ENCODE results near the gene NPY4R.
"Not testable (repeated sequence)": the region's sequence is repeated elsewhere in the genome, so short reads cannot be mapped to it uniquely, and the experiment has no call there.

Gene NPY4R, protein sequence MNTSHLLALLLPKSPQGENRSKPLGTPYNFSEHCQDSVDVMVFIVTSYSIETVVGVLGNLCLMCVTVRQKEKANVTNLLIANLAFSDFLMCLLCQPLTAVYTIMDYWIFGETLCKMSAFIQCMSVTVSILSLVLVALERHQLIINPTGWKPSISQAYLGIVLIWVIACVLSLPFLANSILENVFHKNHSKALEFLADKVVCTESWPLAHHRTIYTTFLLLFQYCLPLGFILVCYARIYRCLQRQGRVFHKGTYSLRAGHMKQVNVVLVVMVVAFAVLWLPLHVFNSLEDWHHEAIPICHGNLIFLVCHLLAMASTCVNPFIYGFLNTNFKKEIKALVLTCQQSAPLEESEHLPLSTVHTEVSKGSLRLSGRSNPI

DNA sequence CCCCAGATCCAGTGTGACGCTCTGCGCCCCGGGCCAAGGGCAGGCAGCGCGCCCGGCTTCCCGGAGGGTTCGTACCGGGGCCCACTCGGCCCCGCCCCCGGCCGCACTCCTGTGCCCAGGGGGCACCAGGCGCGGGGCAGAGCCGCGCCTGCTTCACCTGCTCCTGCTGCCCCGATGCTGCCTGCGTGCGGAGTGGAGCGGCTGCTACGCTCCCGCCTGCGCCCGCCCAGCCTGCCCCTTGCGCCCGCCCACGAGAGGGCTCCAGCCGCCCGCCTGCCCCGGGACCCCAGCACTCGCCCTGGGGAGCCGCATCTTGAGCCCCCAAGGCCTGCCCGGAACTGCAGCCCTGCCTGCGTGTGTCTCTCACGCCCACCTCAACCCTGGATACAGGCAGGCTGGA lies at the start of gene NPY4R:
Gene NPY4R (minus strand): TSS at position 194 of the 400 bp plus-strand sequence. CDS start 3,323 bp downstream, outside the sequence.
- not testable (repeated sequence) for DNase-seq

- no peak for DNase-seq
These were observed 49.6 kb upstream of the NPY4R start for GRCh38 chr10:46515366-46515765.

DNA sequence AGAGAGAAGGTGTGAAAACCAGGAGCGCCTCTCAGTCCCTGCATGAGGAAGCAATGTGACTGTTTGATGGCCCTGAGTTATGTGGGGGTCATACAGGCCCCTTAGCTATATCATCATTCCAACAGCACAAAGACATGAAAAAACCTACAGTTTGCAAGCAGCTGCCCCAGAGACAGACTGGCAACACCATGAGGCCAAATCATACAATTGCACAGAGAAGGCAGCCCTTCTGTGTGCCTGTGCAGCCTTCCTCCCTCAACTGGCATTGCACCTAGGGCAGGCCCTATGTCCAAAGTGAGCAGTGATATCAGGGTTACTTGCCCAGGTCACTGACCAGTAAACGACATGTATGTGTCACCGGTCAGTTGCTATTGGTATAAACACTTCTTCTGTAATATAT lies 49.1 kb upstream of the NPY4R start:
- no peak for DNase-seq

GRCh38 chr10:46514431-46514861 lies 48.7 kb upstream of the NPY4R start:
- no peak for DNase-seq

- DNase-seq: not testable (repeated sequence)
These were observed 47.6 kb upstream of the NPY4R start for GRCh38 chr10:46513333-46513732.

DNA sequence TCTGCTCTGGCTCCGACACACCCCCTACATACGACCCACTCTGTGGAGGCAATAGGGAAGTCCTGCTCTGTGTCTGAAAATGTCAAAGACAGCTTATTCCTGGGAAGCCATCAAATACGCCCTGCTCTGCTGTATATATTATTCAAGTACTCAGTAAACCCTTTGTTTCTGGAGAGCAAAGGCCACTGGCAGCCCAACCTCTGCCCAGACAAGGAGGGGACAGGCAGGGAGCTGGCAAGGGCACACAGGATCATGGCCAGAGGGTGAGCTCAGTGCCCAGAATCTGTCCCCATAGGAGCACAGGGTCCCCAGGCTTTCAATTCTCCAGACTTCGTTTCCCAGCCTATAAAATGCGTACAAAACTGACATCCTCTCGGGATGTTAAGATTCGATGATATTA lies 47.0 kb upstream of the NPY4R start:
- not testable (repeated sequence) for DNase-seq

- DNase-seq: not testable (repeated sequence)
These were observed 46.2 kb upstream of the NPY4R start for GRCh38 chr10:46512002-46512401.

GRCh38 chr10:46499990-46500389 lies 34.2 kb upstream of the NPY4R start:
- DNase-seq: not testable (repeated sequence)

- DNase-seq: not testable (repeated sequence)
These were observed 33.4 kb upstream of the NPY4R start for GRCh38 chr10:46498985-46499703.

DNA sequence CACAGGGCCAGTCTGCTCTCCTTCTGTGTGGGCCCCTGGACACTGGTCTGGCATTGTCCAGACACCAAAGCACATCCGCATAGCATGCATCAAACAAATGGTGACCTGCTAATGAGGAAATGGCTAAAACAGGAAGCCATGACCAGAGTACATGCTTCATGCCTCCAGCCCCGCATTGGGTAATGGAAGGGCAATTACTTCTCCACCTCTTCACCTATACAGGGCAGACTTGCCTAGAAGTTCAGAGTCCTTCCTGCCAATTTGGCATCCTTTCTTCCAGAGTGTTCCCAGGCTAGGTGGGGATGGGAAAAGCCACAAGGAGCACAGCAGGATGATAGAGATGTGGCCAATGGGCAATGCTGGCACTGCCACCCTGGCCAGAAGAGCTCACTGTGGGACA lies 32.1 kb upstream of the NPY4R start:
- DNase-seq: not testable (repeated sequence)

DNA sequence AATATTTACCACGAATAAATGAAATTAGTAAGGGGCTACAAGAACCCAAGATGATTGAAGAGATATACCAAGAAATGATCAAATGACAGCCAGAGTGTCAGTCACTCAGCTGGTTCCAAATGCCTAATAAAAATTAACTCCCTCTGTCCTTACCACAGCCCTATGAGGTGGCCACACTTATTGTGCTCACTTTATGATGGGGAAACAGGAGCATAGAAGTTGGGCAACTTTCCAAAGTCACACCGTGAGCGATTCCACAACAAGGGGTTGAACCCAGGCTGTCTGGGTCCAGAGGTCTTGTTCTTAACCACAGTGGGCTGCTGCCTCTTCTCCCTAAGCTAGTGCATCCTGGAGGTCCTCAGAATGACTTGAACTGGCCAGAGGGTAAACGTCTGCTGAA lies 31.6 kb upstream of the NPY4R start:
- not testable (repeated sequence) for DNase-seq

DNA sequence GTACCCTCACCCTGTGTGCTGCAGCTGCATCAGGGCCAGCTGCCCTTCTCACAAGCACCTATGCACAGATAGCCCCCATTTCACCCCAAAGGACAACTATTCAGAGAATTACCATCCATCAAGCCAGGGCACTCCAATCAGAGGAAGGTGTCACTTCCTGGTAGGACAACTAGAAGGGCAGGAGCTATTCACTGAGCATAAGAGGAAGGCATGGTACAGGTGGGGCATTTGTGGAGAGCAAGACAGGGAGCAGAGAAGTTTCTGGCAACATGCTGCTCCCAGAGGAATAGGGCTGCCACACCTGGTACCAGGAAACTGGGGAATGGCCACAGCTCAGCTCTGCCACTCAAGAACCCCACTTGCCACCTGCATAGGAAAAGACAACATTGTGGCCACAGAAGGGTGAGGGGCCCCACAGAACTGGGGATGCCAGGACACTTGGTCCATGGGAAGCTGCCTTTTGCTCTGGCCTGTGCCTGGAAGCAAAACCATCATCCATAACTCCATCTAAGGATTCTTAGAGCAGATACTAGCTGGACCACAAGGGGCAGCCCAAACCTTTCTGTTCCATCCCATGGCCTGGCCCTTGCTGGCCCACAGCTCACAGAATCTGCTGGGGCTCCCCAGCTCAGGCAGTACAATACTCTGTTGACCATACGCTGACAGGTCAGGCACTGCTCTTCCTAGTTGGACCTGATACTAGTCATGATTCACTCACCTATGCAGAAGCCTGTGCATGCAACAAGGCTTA lies 25.8 kb upstream of the NPY4R start:
- DNase-seq: not testable (repeated sequence)

DNA sequence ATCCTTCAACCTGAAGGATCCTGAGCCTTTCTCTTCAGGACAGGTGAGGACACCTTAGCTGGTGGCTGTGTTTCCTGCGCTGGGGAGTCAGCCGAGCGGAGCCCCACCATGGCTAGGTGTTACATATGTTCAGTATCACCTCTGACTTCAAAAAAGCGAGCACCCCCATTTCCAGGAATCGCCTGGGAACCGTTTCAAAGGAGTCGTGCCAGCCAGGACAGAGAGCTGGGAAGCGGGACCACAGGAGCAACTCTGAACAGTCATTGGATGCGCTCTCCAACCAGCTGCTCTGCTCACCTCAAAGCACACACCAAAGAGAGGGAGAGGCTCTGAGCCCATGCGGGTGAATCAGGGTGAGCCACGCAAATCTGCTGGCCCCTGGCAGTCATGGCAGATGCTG lies 24.5 kb upstream of the NPY4R start:
- not testable (repeated sequence) for DNase-seq

DNA sequence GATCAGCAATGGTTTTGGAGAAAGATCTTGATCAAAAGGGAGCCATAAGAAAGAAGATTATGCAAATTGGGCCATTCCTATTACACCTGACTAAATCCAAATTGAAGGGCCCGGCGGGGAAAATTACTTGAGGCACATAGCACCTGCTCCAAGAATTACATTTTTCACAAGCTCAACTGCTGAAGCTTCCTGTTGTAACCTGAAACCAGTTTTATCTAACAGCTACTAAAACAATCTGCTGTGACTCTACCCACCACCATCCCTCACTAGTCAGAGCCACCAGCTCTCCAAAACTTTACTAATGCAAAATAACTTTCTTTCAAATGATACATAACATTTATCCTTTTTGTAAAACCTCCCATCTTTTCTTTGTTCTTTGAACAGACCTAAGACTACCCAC lies 20.7 kb upstream of the NPY4R start:
- DNase-seq: not testable (repeated sequence)

DNA sequence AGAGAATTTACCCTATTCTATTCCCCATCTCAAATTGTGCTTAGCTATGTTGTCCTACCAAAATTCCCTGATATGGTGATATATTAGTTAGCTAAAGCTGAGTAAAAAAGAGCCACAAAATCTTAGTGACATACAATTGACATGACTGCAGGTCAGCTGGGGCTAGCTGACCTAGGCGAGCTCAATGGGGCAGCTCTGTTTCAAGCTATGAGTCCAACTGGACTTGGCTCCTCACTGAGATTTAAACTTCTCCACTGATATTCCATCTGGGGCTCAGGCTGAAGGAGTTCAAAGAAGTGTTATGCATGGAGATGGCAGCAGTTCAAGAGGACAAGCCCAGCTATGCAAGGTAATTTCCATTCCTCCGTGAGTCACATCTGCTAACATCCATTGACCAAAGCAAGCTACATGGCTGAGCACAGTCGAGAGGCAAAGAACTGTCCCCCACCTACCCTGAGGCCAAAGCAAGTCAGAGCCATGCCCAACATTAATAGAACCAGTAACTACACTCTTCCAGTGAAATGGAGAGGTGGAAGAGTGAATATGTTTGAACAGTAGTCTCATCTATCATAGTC lies 9.1 kb upstream of the NPY4R start:
- DNase-seq: not testable (repeated sequence)

DNA sequence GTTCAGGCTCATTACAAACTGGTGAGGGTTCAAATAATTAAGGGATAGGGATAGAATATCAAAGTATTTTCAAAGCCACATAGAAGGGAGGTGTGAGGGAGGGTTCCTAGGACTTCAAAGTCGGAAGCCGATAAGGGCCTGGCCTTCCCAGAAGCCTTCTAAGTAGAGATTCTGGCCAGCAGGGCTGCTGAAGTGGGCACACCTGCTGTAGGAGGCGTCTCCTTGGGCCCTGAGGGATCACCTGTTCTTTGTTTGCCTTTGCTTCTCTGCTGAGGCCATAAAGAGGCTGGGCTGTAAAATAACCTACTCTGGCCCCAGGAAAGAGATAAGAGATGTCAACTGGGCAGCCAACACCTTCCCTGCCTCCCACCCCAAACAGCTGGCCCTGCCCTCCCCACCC lies 8.0 kb upstream of the NPY4R start:
- not testable (repeated sequence) for DNase-seq

DNA sequence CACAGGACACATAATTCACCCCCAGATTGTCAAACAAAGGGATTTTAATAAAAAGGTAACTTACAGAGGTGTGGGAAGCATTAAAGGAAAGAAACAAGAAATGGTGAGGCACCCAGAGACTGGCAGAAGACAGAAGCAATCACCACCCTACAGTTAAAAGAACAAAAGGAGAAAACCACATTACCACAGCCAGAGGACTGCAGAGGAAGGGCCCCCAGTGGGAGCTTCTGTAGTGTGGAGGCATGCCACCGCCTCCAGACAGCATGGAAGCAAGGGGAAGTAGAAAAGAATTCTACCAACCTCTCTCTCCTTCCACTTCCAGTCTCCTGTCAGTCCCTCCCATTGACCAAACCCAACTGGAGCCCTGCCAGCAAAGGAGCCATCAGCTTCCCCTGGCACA lies 4.4 kb upstream of the NPY4R start:
- not testable (repeated sequence) for DNase-seq

DNA sequence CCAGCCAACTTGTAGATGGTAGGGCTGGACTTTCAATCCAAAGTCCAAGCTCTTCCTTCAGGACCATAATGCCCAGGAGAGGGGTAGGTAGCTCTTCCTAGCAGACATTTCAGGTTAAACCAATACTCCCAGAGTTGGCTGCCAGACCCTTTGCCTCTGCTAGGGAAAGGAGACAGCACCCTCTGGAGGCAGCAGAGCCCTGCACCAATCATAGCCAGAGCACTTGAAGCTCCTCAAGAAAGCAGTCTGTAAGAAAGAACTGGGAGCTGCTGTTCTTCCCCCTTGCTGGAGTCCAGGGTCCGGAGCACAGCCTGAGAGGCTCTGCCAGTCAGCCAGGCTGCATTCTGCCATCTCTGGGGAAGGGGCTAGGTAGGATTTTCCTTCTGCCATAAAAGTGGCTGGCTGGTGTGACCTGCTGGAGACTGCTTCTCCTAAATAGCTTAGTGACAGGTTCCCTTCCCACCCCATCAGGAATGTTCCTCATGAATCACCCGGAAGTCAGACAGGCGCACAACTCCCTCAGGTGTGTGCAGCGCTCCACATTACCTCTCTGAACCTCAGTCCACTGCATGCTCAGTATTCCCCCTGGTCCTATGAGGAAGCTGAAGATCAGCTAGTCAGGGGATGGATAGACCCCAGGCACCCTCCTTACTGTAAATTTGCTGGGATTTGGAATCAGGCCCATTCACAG lies 2.5 kb upstream of the NPY4R start:
- not testable (repeated sequence) for DNase-seq

DNA sequence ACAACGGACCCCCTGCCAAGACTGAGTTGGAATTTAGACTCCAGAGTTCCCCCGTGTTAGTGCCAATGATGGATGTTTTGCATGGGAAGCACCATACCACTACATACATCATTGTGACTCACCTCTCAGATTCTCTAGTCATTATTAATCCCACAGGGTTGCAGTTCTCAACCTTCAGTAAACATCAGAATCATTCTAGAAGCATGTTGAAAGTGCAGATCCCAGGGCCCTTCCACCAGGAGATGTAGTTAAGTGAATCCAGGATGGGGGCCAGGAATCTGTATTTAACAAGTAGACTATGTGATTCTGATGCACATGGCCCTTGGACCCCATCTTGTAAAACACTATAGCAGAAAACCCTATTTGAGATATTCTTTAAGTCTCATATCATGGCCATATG lies 2.1 kb downstream of the NPY4R start:
- not testable (repeated sequence) for DNase-seq

DNA sequence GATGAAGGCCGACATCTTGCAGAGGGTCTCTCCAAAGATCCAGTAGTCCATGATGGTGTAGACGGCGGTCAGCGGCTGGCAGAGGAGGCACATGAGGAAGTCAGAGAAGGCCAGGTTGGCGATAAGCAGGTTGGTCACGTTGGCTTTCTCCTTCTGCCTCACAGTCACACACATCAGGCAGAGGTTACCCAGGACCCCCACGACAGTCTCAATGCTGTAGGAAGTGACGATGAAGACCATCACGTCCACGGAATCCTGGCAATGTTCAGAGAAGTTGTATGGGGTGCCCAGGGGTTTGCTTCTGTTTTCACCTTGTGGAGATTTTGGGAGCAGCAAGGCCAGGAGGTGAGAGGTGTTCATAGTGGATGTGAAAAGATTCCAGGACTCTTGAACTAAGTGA lies 3.5 kb downstream of the NPY4R start:
- DNase-seq: not testable (repeated sequence)

GRCh38 chr10:46459579-46459978 lies 6.2 kb downstream of the NPY4R start:
- DNase-seq: not testable (repeated sequence)

- DNase-seq: not testable (repeated sequence)
These were observed 8.7 kb downstream of the NPY4R start for GRCh38 chr10:46457071-46457470.

Measured in activated CD4-positive, alpha-beta T cell treated with anti-CD3 and anti-CD28 coated beads, Interleukin-2, amount 50 U/mL, for 16 hours (primary cell).